ENCODE results near the gene UBE2G1. TPM values are rescaled to one million over a fixed set of nuclear protein-coding genes. Genes with fewer than 3 reads are reported as not detected.

The UBE2G1 gene
- total RNA-seq, 2 donors from 2014 or later: 59.5 to 71.5 TPM

- peak in 1 of 2 donors; percentile 20 for DNase-seq
- intact Hi-C loops (cut with DNase I, micrococcal nuclease): no loop called here
- ATAC-seq: peak; percentile 45
Measured at GRCh38 chr17:4318186-4318585, 48.3 kb downstream of the UBE2G1 start.

GRCh38 chr17:4317610-4318009 is 48.9 kb downstream of the UBE2G1 start:
- DNase-seq (no peak), ATAC-seq (peak; percentile 21)
- intact Hi-C loops (cut with DNase I, micrococcal nuclease): no loop called here

- ATAC-seq (no peak), DNase-seq (no peak)
- intact Hi-C loops (cut with DNase I, micrococcal nuclease): no loop called here
Measured at GRCh38 chr17:4316648-4317047, 49.8 kb downstream of the UBE2G1 start.

- no peak for DNase-seq
- intact Hi-C loops (cut with DNase I, micrococcal nuclease): no loop called here
- ATAC-seq: no peak
Measured at GRCh38 chr17:4314618-4315017, 51.9 kb downstream of the UBE2G1 start.

- ATAC-seq (no peak), DNase-seq (no peak)
- intact Hi-C loops (cut with DNase I, micrococcal nuclease): no loop called here
Measured at GRCh38 chr17:4314179-4314578, 52.3 kb downstream of the UBE2G1 start.

GRCh38 chr17:4313221-4314114 is 53.0 kb downstream of the UBE2G1 start:
- ATAC-seq: no peak
- intact Hi-C loops (cut with DNase I, micrococcal nuclease): no loop called here

GRCh38 chr17:4310354-4311060 is 56.0 kb downstream of the UBE2G1 start:
- peak; percentile 58 for ATAC-seq
- DNase-seq: no peak
- intact Hi-C loops (cut with DNase I, micrococcal nuclease): no loop called here

More at GRCh38 chr17:4313221-4314114, 53.0 kb downstream of the UBE2G1 start:
- DNase-seq: no peak

GRCh38 chr17:4309897-4310296 is 56.6 kb downstream of the UBE2G1 start:
- DNase-seq: no peak

GRCh38 chr17:4307179-4307930 is 59.1 kb downstream of the UBE2G1 start:
- no peak for DNase-seq
- no peak for ATAC-seq
- intact Hi-C loops (cut with DNase I, micrococcal nuclease): no loop called here

More at GRCh38 chr17:4309897-4310296, 56.6 kb downstream of the UBE2G1 start:
- intact Hi-C loops (cut with DNase I, micrococcal nuclease): no loop called here
- ATAC-seq: no peak

- no peak for ATAC-seq
Measured at GRCh38 chr17:4305224-4305623, 61.3 kb downstream of the UBE2G1 start.

GRCh38 chr17:4304417-4305027 is 62.0 kb downstream of the UBE2G1 start:
- intact Hi-C loops (cut with DNase I, micrococcal nuclease): no loop called here
- ATAC-seq (peak; percentile 89), DNase-seq (peak in 1 of 2 donors; percentile 71)

More at GRCh38 chr17:4305224-4305623, 61.3 kb downstream of the UBE2G1 start:
- intact Hi-C loops (cut with DNase I, micrococcal nuclease): no loop called here
- DNase-seq: no peak

- intact Hi-C loops (cut with DNase I, micrococcal nuclease): no loop called here
- ATAC-seq: no peak
- DNase-seq: no peak
Measured at GRCh38 chr17:4301066-4301465, 65.4 kb downstream of the UBE2G1 start.

GRCh38 chr17:4297351-4297750 is 69.1 kb downstream of the UBE2G1 start:
- DNase-seq (no peak), ATAC-seq (peak; percentile 16)
- intact Hi-C loops (cut with DNase I, micrococcal nuclease): no loop called here

- intact Hi-C loops (cut with DNase I, micrococcal nuclease): no loop called here
- DNase-seq (no peak), ATAC-seq (no peak)
Measured at GRCh38 chr17:4295686-4296085, 70.8 kb downstream of the UBE2G1 start.

GRCh38 chr17:4293572-4293971 is 72.9 kb downstream of the UBE2G1 start:
- DNase-seq (no peak), ATAC-seq (no peak)
- intact Hi-C loops (cut with DNase I, micrococcal nuclease): no loop called here

- intact Hi-C loops (cut with DNase I, micrococcal nuclease): no loop called here
- ATAC-seq (peak; percentile 91), DNase-seq (no peak)
Measured at GRCh38 chr17:4287710-4288109, 78.8 kb downstream of the UBE2G1 start.

GRCh38 chr17:4276514-4276913 is 90.0 kb downstream of the UBE2G1 start:
- intact Hi-C loops (cut with DNase I, micrococcal nuclease): no loop called here
- ATAC-seq (no peak), DNase-seq (no peak)

- intact Hi-C loops (cut with DNase I, micrococcal nuclease): no loop called here
- DNase-seq (no peak), ATAC-seq (no peak)
Measured at GRCh38 chr17:4272972-4273368, 93.5 kb downstream of the UBE2G1 start.
